IMR-90 (cell line): ENCODE measurements around the gene AMOTL1.

Source experiments
- BHLHE40 ChIP-seq: fragments of 150-350 bp; IDR thresholded peaks from 2 replicates; pipeline ENCODE4 v1.6.1; 2016; ENCODE audit warnings: mild to moderate bottlenecking, low read depth, low read length
- CEBPB ChIP-seq: IDR thresholded peaks from 2 replicates; pipeline ENCODE4 v1.6.1; 2012; ENCODE audit warnings: low read depth, low read length, improper control_type of control experiment
- CHD1 ChIP-seq: IDR thresholded peaks from 2 replicates; pipeline ENCODE4 v1.6.1; 2012; ENCODE audit warnings: low read depth, low read length, improper control_type of control experiment
- CTCF ChIP-seq: conservative IDR thresholded peaks from 2 replicates; pipeline ENCODE4 v1.5.1; 2012; ENCODE audit warnings: mild to moderate bottlenecking, low read depth, low read length, improper control_type of control experiment
- MAFK ChIP-seq: IDR thresholded peaks from 2 replicates; pipeline ENCODE4 v1.6.1; 2012; ENCODE audit warnings: low read depth, low read length, improper control_type of control experiment
- MAZ ChIP-seq: IDR thresholded peaks from 2 replicates; pipeline ENCODE4 v1.6.1; 2012; ENCODE audit warnings: low read depth, mild to moderate bottlenecking, low read length, improper control_type of control experiment, moderate library complexity, borderline replicate concordance
- MXI1 ChIP-seq: IDR thresholded peaks from 2 replicates; pipeline ENCODE4 v1.6.1; 2012; ENCODE audit warnings: low read depth, mild to moderate bottlenecking, low read length, moderate library complexity, borderline replicate concordance
- NFE2L2 ChIP-seq: fragments of 150-350 bp; IDR thresholded peaks from 2 replicates; pipeline ENCODE4 v1.6.1; 2016; ENCODE audit warnings: low read depth, mild to moderate bottlenecking, low read length
- POLR2A ChIP-seq: IDR thresholded peaks from 2 replicates; pipeline ENCODE4 v1.6.1; 2012; ENCODE audit warnings: mild to moderate bottlenecking, low read depth, low read length
- RAD21 ChIP-seq: IDR thresholded peaks from 2 replicates; pipeline ENCODE4 v1.6.1; 2012; ENCODE audit warnings: low read length, improper control_type of control experiment
- RCOR1 ChIP-seq: IDR thresholded peaks from 2 replicates; pipeline ENCODE4 v1.6.1; 2012; ENCODE audit warnings: mild to moderate bottlenecking, low read length, improper control_type of control experiment; ENCODE audit not compliant: insufficient replicate concordance
- RFX5 ChIP-seq: IDR thresholded peaks from 2 replicates; pipeline ENCODE4 v1.8.0; 2012; ENCODE audit warnings: low read depth, mild to moderate bottlenecking, low read length, moderate library complexity
- SMC3 ChIP-seq: fragments of 150-350 bp; IDR thresholded peaks from 2 replicates; pipeline ENCODE4 v1.6.1; 2016; ENCODE audit warnings: low read depth, mild to moderate bottlenecking, antibody characterized with exemption, low read length, moderate library complexity
- TF ChIP-seq, protein P1 (sequence below): fragments of 150-350 bp; IDR thresholded peaks from 2 replicates; pipeline ENCODE4 v1.6.1; 2017; ENCODE audit warnings: mild to moderate bottlenecking, antibody characterized with exemption, low read length, low read depth

GRCh38 chr11:94734563-94735275 is 33.4 kb upstream of the AMOTL1 start:
- TF ChIP-seq CTCF (no peak), POLR2A (no peak), RAD21 (no peak), RFX5 (no peak), MXI1 (no peak), RCOR1 (no peak), SMC3 (no peak), MAFK (no peak), CHD1 (no peak), BHLHE40 (no peak), NFE2L2 (no peak), CEBPB (no peak), MAZ (no peak)
- TF ChIP-seq, protein P1, sequence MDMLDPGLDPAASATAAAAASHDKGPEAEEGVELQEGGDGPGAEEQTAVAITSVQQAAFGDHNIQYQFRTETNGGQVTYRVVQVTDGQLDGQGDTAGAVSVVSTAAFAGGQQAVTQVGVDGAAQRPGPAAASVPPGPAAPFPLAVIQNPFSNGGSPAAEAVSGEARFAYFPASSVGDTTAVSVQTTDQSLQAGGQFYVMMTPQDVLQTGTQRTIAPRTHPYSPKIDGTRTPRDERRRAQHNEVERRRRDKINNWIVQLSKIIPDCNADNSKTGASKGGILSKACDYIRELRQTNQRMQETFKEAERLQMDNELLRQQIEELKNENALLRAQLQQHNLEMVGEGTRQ, result no peak
